Amniotic stem cell (primary cell): ENCODE data around the gene ESPNL.
"Not testable (repeated sequence)": the region's sequence is repeated elsewhere in the genome, so short reads cannot be mapped to it uniquely, and the experiment has no call there.

ENCODE experiments used
- DNase-seq: peaks from one replicate; lab custom pipeline; 2025; lab: John Stamatoyannopoulos, UW

Gene ESPNL

GRCh38 chr2:238100821-238101771 lies 956 bp downstream of the ESPNL start:
- no peak for DNase-seq

GRCh38 chr2:238101891-238102841 lies 2.0 kb downstream of the ESPNL start:
- no peak for DNase-seq

GRCh38 chr2:238102865-238103264 lies 2.7 kb downstream of the ESPNL start:
- DNase-seq = no peak

- DNase-seq = no peak
Observed at GRCh38 chr2:238103465-238104225, 3.5 kb downstream of the ESPNL start.

- DNase-seq = no peak
Observed at GRCh38 chr2:238104226-238104690, 4.1 kb downstream of the ESPNL start.

GRCh38 chr2:238104691-238105371 lies 4.7 kb downstream of the ESPNL start:
- DNase-seq = no peak

- no peak for DNase-seq
Observed at GRCh38 chr2:238105506-238106338, 5.6 kb downstream of the ESPNL start.

GRCh38 chr2:238106339-238106697 lies 6.2 kb downstream of the ESPNL start:
- no peak for DNase-seq

- no peak for DNase-seq
Observed at GRCh38 chr2:238106698-238107524, 6.8 kb downstream of the ESPNL start.

GRCh38 chr2:238107525-238108422 lies 7.6 kb downstream of the ESPNL start:
- no peak for DNase-seq

- no peak for DNase-seq
Observed at GRCh38 chr2:238108423-238109183, 8.5 kb downstream of the ESPNL start.

GRCh38 chr2:238113611-238114010 lies 13.5 kb downstream of the ESPNL start:
- DNase-seq = no peak

GRCh38 chr2:238114331-238114841 lies 14.2 kb downstream of the ESPNL start:
- DNase-seq = no peak

GRCh38 chr2:238114851-238115660 lies 14.9 kb downstream of the ESPNL start:
- no peak for DNase-seq

- not testable (repeated sequence) for DNase-seq
Observed at GRCh38 chr2:238115709-238116108, 15.6 kb downstream of the ESPNL start.
